Activated CD8-positive, alpha-beta memory T cell treated with anti-CD3 and anti-CD28 coated beads, Interleukin-2, amount 50 U/mL, for 4 hours (primary cell): ENCODE results near the gene PCBP3.

ENCODE experiments used
- DNase-seq: peaks from one replicate; pipeline ENCODE4 v3.0.0-alpha.2; 2020

The PCBP3 gene

GRCh38 chr21:45818276-45818903, 174.9 kb downstream of the PCBP3 start:
- no peak for DNase-seq

GRCh38 chr21:45818904-45819285, 175.4 kb downstream of the PCBP3 start:
- DNase-seq: peak; percentile 77

- no peak for DNase-seq
These were observed 176.1 kb downstream of the PCBP3 start for GRCh38 chr21:45819478-45820170.

GRCh38 chr21:45820171-45821091, 176.9 kb downstream of the PCBP3 start:
- DNase-seq: peak; percentile 83

- no peak for DNase-seq
These were observed 177.9 kb downstream of the PCBP3 start for GRCh38 chr21:45821315-45821962.

GRCh38 chr21:45821998-45822397, 178.5 kb downstream of the PCBP3 start:
- no peak for DNase-seq

GRCh38 chr21:45822429-45823099, 179.0 kb downstream of the PCBP3 start:
- no peak for DNase-seq

- DNase-seq: no peak
These were observed 179.7 kb downstream of the PCBP3 start for GRCh38 chr21:45823100-45823681.

- no peak for DNase-seq
These were observed 181.2 kb downstream of the PCBP3 start for GRCh38 chr21:45824546-45825215.

- no peak for DNase-seq
These were observed 181.7 kb downstream of the PCBP3 start for GRCh38 chr21:45825219-45825618.

- DNase-seq: no peak
These were observed 183.3 kb downstream of the PCBP3 start for GRCh38 chr21:45826676-45827301.

- DNase-seq: no peak
These were observed 183.8 kb downstream of the PCBP3 start for GRCh38 chr21:45827302-45827692.

GRCh38 chr21:45827881-45828579, 184.5 kb downstream of the PCBP3 start:
- no peak for DNase-seq

- no peak for DNase-seq
These were observed 185.3 kb downstream of the PCBP3 start for GRCh38 chr21:45828580-45829570.

- DNase-seq: no peak
These were observed 186.1 kb downstream of the PCBP3 start for GRCh38 chr21:45829668-45830067.

GRCh38 chr21:45830221-45830640, 186.7 kb downstream of the PCBP3 start:
- DNase-seq: no peak

- DNase-seq: no peak
These were observed 187.3 kb downstream of the PCBP3 start for GRCh38 chr21:45830720-45831366.

- no peak for DNase-seq
These were observed 188.6 kb downstream of the PCBP3 start for GRCh38 chr21:45831991-45832740.
